HepG2 (cell line): ENCODE data around the gene THRA. TPM values are rescaled to one million over a fixed set of nuclear protein-coding genes. Genes with fewer than 3 reads are reported as not detected.
A peak's percentile ranks its signal among the peaks of the same experiment; 100 is the strongest.

Experiments used
- AGO1 ChIP-seq: fragments of 200-400 bp; formaldehyde crosslinking; IDR thresholded peaks from 2 replicates; pipeline ENCODE4 v1.6.1; 2017; ENCODE audit warnings: mild to moderate bottlenecking, low read depth, low read length, moderate library complexity; ENCODE audit not compliant: poor library complexity, severe bottlenecking
- BHLHE40 ChIP-seq: IDR thresholded peaks from 2 replicates; pipeline ENCODE4 v1.6.1; 2011; ENCODE audit warnings: low read length, improper control_type of control experiment
- CAMTA2 ChIP-seq: sonication (generic); formaldehyde crosslinking; IDR thresholded peaks from 2 replicates; pipeline ENCODE4 v1.4.0; 2020; ENCODE audit warnings: mild to moderate bottlenecking, missing genetic modification reagents, borderline replicate concordance
- HCFC1 ChIP-seq: fragments of 150-350 bp; IDR thresholded peaks from 2 replicates; pipeline ENCODE4 v1.6.1; 2014; ENCODE audit warnings: low read depth, low read length
- HOXA5 ChIP-seq: sonication (generic); formaldehyde crosslinking; IDR thresholded peaks from 2 replicates; pipeline ENCODE4 v1.4.0; 2020; ENCODE audit warnings: missing genetic modification reagents
- KDM4B ChIP-seq: sonication (generic); formaldehyde crosslinking; IDR thresholded peaks from 2 replicates; pipeline ENCODE4 v1.4.0; 2020; ENCODE audit warnings: missing genetic modification reagents
- MATR3 ChIP-seq: sonication (generic); formaldehyde crosslinking; IDR thresholded peaks from 2 replicates; pipeline ENCODE4 v1.4.0; 2020; ENCODE audit warnings: missing genetic modification reagents
- MTA3 ChIP-seq: sonication (generic); formaldehyde crosslinking; IDR thresholded peaks from 2 replicates; pipeline ENCODE4 v1.4.0; 2020; ENCODE audit warnings: missing genetic modification reagents
- NBN ChIP-seq: fragments of 450-650 bp; conservative IDR thresholded peaks from 2 replicates; pipeline ENCODE4 v1.6.1; 2017
- NR2F2 ChIP-seq: IDR thresholded peaks from 2 replicates; pipeline ENCODE4 v1.6.1; 2012; ENCODE audit warnings: low read depth, inconsistent platforms, borderline replicate concordance
- POLR2AphosphoS2 ChIP-seq: IDR thresholded peaks from 2 replicates; pipeline ENCODE4 v1.6.1; 2011; ENCODE audit warnings: low read depth, low read length, improper control_type of control experiment
- REXO4 ChIP-seq: sonication (generic); formaldehyde crosslinking; IDR thresholded peaks from 2 replicates; pipeline ENCODE4 v1.8.0; 2022; ENCODE audit warnings: missing genetic modification reagents, mild to moderate bottlenecking, borderline replicate concordance
- THRA ChIP-seq: sonication (generic); formaldehyde crosslinking; IDR thresholded peaks from 2 replicates; pipeline ENCODE4 v1.4.0; 2020; ENCODE audit warnings: missing genetic modification reagents, borderline replicate concordance
- ZBTB34 ChIP-seq: sonication (generic); formaldehyde crosslinking; IDR thresholded peaks from 2 replicates; pipeline ENCODE4 v1.8.0; 2022; ENCODE audit warnings: mild to moderate bottlenecking, missing genetic modification reagents
- ZIK1 ChIP-seq: sonication (generic); formaldehyde crosslinking; IDR thresholded peaks from 2 replicates; pipeline ENCODE4 v1.5.0; 2020; ENCODE audit warnings: mild to moderate bottlenecking, low read depth, missing genetic modification reagents, borderline replicate concordance
- ZNF235 ChIP-seq: sonication (generic); formaldehyde crosslinking; IDR thresholded peaks from 2 replicates; pipeline ENCODE4 v1.8.1; 2023; ENCODE audit warnings: mild to moderate bottlenecking, missing genetic modification reagents, borderline replicate concordance
- ZNF441 ChIP-seq: sonication (generic); formaldehyde crosslinking; IDR thresholded peaks from 2 replicates; pipeline ENCODE4 v1.7.0; 2021; ENCODE audit warnings: missing genetic modification reagents, borderline replicate concordance
- ZNF724P ChIP-seq: sonication (generic); formaldehyde crosslinking; IDR thresholded peaks from 2 replicates; pipeline ENCODE4 v1.8.0; 2022; ENCODE audit warnings: missing genetic modification reagents, borderline replicate concordance
- ZNF83 ChIP-seq: sonication (generic); formaldehyde crosslinking; IDR thresholded peaks from 2 replicates; pipeline ENCODE4 v1.4.0; 2020; ENCODE audit warnings: missing genetic modification reagents, mild to moderate bottlenecking, borderline replicate concordance
- ZNF850 ChIP-seq: sonication (generic); formaldehyde crosslinking; conservative IDR thresholded peaks from 2 replicates; pipeline ENCODE4 v1.9.0; 2021; ENCODE audit warnings: mild to moderate bottlenecking, missing genetic modification reagents
- polyA plus RNA-seq, 8 experiments: library from polyadenylated mRNA; depleted of rRNA in 3 of 8; stranded (reverse) in 7 of 8; unstranded in 1 of 8; fragments of >200 nt; fragmentation: Illumina TruSeq in 4 of 8; extraction: Trizol in 4 of 8; gene quantifications; 2 replicates each; pipeline versions ENCODE4 v1.2.1 to v1.2.3, GENCODE V29; 2011 to 2016; ENCODE audit warnings: low read depth in 4 of 8, missing spikeins in 1 of 8, mixed read lengths in 1 of 8; ENCODE audit not compliant: insufficient read depth in 1 of 8
- total RNA-seq, 5 experiments: library from RNA; depleted of rRNA; stranded (reverse); fragments of >200 nt; fragmentation: Illumina TruSeq; extraction: Trizol; gene quantifications; 2 replicates each; pipeline ENCODE4 v1.2.3, GENCODE V29; 2016; ENCODE audit warnings: low read depth in 1 of 5
- TF ChIP-seq, protein P1 (sequence below): sonication (generic); formaldehyde crosslinking; IDR thresholded peaks from 2 replicates; pipeline ENCODE4 v1.5.0; 2020; ENCODE audit warnings: mild to moderate bottlenecking, missing genetic modification reagents, borderline replicate concordance
- TF ChIP-seq, protein P2 (sequence below): sonication (generic); formaldehyde crosslinking; IDR thresholded peaks from 2 replicates; pipeline ENCODE4 v1.8.0; 2023; ENCODE audit warnings: mild to moderate bottlenecking, missing genetic modification reagents

Gene THRA
- total and polyA plus RNA-seq, 2 of the 13 experiments (the other 11 are each of a cell fraction or from before 2014, with no cell fraction given): 8.0 to 9.9 TPM

DNA sequence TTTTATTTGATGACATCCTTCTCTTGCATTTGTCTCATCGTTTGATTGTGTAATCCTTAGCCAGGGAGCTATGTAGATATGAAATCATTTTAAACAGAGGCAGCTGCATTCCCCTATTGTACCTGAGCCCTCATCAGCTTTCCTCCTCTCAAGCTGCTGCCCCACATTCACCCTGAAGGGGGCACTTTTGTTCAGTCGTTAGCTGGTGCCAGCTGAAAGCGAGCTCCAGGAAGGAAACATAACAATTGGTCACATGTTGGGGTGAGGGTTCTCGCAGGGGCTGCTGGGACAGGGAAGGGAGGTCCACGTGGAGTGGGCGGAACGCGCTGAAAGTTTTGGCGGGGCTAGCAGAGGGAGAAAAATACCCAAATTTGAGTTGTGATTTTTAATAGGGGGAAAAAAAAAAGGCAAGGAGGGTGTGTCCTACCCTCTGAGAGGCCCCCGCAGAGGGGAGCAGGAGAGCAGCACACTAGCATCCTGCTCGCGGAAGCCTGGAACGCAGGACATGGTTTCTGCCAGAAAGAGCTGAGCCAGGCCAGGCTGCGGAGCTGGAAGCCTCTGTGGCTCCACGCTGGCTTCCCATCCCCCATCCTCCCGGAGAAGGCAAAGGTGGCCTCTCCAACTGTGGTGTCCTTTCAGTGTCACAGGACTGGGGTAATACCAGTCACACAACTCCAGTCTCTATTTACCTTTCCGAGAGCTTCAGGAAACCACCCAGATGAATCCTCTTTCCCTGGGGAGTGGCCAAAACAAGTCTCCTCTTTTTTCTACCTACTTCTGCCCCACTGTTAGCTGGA lies 50.5 kb downstream of the THRA start (continued):
- peak; percentile 87 for TF ChIP-seq HOXA5 (CRISPR knock-in tag)
- TF ChIP-seq ZBTB34 (CRISPR knock-in tag): peak; percentile 66
- no peak for TF ChIP-seq AGO1
- TF ChIP-seq NBN: no peak
- TF ChIP-seq REXO4 (CRISPR knock-in tag): no peak
- TF ChIP-seq THRA (CRISPR knock-in tag): peak; percentile 66
- TF ChIP-seq ZNF235: peak; percentile 71; the same call in 1 of the 2 replicates
- TF ChIP-seq POLR2AphosphoS2: no peak; the same call in 1 of the 2 replicates
- peak; percentile 65; the same call in 1 of the 2 replicates for TF ChIP-seq ZNF850
- TF ChIP-seq ZNF724P (CRISPR knock-in tag): no peak
- TF ChIP-seq NR2F2: peak; percentile 37; the same call in 1 of the 2 replicates
- peak; percentile 45 for TF ChIP-seq CAMTA2 (CRISPR knock-in tag)
- TF ChIP-seq ZNF441: no peak
- peak; percentile 24; the same call in 1 of the 2 replicates for TF ChIP-seq KDM4B
- TF ChIP-seq MATR3 (CRISPR knock-in tag): no peak
- peak; percentile 48; the same call in 1 of the 2 replicates for TF ChIP-seq ZNF83 (CRISPR knock-in tag)
- TF ChIP-seq BHLHE40: peak; percentile 60
- TF ChIP-seq, protein P1, sequence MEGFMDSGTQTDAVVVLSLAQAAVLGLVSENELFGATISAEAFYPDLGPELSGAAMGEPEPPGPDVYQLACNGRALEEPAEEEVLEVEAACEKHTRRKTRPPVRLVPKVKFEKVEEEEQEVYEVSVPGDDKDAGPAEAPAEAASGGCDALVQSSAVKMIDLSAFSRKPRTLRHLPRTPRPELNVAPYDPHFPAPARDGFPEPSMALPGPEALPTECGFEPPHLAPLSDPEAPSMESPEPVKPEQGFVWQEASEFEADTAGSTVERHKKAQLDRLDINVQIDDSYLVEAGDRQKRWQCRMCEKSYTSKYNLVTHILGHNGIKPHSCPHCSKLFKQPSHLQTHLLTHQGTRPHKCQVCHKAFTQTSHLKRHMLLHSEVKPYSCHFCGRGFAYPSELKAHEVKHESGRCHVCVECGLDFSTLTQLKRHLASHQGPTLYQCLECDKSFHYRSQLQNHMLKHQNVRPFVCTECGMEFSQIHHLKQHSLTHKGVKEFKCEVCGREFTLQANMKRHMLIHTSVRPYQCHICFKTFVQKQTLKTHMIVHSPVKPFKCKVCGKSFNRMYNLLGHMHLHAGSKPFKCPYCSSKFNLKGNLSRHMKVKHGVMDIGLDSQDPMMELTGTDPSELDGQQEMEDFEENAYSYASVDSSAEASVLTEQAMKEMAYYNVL (CRISPR knock-in tag): 0 out of 2 replicates have a peak, but pooled peaks have one; percentile 87
- TF ChIP-seq MTA3 (CRISPR knock-in tag): no peak
- TF ChIP-seq HCFC1: peak; percentile 6; the same call in 1 of the 2 replicates
- TF ChIP-seq ZIK1 (CRISPR knock-in tag): 0 out of 2 replicates have a peak, but pooled peaks have one; percentile 67
- TF ChIP-seq, protein P2, sequence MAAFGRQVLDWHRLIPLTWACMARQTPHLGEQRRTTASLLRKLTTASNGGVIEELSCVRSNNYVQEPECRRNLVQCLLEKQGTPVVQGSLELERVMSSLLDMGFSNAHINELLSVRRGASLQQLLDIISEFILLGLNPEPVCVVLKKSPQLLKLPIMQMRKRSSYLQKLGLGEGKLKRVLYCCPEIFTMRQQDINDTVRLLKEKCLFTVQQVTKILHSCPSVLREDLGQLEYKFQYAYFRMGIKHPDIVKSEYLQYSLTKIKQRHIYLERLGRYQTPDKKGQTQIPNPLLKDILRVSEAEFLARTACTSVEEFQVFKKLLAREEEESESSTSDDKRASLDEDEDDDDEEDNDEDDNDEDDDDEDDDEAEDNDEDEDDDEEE (CRISPR knock-in tag): peak; percentile 89
